ENCODE results near the gene USP5.

DNA sequence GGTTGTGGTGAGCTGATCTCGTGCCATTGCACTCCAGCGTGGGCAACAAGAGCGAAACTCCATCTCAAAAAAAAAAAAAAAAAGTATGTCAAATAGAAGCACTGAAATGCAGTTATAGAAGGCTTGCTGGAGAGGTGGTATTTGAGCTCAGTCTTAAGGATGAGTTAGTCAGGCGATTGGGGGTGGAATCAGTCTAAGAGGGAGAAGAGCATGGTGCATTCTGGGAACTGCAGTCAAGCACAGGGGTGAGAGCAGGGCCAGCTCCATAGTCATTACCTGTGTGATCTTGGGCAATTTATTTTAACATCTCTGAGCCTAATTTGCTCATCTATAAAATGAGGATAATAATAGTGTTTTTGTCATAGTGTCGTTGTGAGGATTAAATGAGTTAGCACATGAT lies 17.1 kb upstream of the USP5 start:
- no peak for TF ChIP-seq EZH2 (IDR thresholded peaks at IDR 0.05; ENCODE audit: borderline replicate concordance, low read length)
- TF ChIP-seq, protein P1, sequence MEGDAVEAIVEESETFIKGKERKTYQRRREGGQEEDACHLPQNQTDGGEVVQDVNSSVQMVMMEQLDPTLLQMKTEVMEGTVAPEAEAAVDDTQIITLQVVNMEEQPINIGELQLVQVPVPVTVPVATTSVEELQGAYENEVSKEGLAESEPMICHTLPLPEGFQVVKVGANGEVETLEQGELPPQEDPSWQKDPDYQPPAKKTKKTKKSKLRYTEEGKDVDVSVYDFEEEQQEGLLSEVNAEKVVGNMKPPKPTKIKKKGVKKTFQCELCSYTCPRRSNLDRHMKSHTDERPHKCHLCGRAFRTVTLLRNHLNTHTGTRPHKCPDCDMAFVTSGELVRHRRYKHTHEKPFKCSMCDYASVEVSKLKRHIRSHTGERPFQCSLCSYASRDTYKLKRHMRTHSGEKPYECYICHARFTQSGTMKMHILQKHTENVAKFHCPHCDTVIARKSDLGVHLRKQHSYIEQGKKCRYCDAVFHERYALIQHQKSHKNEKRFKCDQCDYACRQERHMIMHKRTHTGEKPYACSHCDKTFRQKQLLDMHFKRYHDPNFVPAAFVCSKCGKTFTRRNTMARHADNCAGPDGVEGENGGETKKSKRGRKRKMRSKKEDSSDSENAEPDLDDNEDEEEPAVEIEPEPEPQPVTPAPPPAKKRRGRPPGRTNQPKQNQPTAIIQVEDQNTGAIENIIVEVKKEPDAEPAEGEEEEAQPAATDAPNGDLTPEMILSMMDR (conservative IDR thresholded peaks at IDR 0.05 in 1 of 2, IDR thresholded peaks at IDR 0.05 in 1 of 2; ENCODE audit: extremely low read depth in 1 of 2, insufficient read depth in 1 of 2, low read depth in 1 of 2, low read length in 2 of 2): no peak

All from mammary epithelial cell (primary cell).